Measurements from ENCODE around the gene CLEC2D. TPM values are rescaled to one million over a fixed set of nuclear protein-coding genes. Genes with fewer than 3 reads are reported as not detected.
"Not testable (repeated sequence)": the region's sequence is repeated elsewhere in the genome, so short reads cannot be mapped to it uniquely, and the experiment has no call there.

CLEC2D gene, protein sequence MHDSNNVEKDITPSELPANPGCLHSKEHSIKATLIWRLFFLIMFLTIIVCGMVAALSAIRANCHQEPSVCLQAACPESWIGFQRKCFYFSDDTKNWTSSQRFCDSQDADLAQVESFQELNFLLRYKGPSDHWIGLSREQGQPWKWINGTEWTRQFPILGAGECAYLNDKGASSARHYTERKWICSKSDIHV
- total RNA-seq (2014; rRNA removed; shearing (Covaris generic)): 0.34 and 0.39 TPM in 2 replicates

GRCh38 chr12:9669534-9669933 lies at the start of gene CLEC2D:
TSS of gene CLEC2D (plus strand) at chr12:9669713. CDS start at chr12:9669735, 22 bp downstream.
- DNase-seq (ENCODE audit: low read depth): no peak

GRCh38 chr12:9625019-9625418 lies 44.5 kb upstream of the CLEC2D start:
- no peak for DNase-seq (ENCODE audit: low read depth)

GRCh38 chr12:9626291-9626690 lies 43.2 kb upstream of the CLEC2D start:
- DNase-seq (ENCODE audit: low read depth): no peak

GRCh38 chr12:9626821-9627220 lies 42.7 kb upstream of the CLEC2D start:
- DNase-seq (ENCODE audit: low read depth): no peak

DNA sequence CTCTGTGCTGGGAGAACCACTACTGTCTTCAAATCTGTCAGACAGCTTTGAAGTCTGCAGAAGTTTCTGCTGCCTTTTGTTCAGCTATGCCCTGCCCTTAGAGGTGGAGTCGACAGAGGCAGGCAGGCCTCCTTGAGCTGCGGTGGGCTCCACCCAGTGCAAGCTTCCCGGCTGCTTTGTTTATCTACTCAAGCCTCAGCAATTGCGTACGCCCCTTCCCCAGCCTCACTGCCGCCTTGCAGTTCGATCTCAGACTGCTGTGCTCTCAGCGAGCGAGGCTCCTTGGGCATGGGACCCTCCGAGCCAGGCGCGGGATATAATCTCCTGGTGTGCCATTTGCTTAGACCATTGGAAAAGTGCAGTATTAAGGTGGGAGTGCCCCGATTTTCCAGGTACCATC lies 36.7 kb upstream of the CLEC2D start:
- DNase-seq (ENCODE audit: low read depth): no peak

- peak; percentile 5 for DNase-seq (ENCODE audit: low read depth)
These were observed 35.2 kb upstream of the CLEC2D start for GRCh38 chr12:9634177-9634803.

DNA sequence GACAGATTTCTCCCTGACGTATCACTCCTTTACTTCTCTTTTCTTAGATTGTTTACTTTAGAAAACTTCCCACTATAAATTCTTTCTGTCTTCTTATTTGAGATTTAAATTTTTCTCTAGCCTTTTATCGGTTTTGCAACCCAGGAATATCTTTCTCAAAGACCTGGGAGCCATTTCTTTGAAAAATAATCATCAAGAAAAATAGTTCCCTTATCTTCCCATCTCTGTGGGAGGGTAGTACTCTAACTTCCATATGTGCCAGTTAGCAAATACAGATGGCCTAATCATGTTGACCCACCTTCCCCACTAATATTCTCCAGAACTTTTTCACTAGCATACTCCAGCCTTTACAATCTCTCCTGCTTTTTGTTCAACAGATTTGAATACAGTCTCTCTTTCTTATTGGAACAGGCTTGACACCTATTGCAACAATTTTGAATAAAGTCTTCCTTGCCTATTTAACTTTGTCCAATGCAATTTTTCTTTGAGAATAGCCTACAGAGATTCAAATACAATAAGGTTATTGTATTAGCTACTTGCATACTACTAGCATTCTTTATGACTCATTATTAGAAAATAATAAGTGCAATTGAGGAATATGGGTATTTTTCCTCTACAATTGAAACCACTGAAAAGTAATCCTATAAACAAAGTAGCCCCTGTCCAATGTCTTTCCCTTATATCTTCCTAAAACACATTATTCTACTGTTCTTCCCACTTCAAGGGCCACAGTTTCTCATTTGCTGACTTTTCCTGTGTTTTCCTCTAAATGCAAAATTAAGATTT lies 34.4 kb upstream of the CLEC2D start:
- DNase-seq (ENCODE audit: low read depth): no peak

DNA sequence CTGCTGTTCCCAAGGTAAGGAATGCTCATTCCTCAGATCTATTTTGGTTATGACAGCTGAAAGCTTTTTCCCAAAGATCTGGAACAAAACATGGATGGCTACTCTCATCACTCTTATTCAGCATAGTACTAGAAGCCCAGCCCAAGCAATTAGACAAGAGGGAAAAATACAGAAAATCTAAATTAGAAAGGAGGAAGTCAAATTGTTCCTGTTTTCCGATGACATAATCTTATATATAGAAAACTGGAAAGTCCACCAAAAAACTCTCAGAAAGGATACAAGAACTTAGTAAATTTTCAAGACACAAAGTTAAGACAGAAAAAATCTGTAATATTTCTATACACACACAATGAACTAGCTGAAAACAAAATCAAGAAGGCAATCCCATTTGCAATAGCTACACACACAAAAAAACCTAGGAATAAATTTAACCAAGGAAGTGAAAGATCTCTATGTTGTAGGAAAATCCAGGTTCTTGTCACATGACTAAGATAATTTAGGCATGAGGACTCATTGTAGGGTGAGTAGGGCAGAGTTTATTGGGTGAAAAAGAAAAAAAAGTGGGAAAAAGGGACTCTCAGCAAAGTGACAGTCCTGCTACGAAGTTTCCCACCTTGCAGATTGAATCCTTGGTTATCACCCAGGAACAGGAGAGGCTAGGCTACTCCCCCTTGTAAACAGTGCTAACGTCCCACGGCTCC lies 33.2 kb upstream of the CLEC2D start:
- no peak for DNase-seq (ENCODE audit: low read depth)

- DNase-seq (ENCODE audit: low read depth): no peak
These were observed 32.7 kb upstream of the CLEC2D start for GRCh38 chr12:9636851-9637206.

DNA sequence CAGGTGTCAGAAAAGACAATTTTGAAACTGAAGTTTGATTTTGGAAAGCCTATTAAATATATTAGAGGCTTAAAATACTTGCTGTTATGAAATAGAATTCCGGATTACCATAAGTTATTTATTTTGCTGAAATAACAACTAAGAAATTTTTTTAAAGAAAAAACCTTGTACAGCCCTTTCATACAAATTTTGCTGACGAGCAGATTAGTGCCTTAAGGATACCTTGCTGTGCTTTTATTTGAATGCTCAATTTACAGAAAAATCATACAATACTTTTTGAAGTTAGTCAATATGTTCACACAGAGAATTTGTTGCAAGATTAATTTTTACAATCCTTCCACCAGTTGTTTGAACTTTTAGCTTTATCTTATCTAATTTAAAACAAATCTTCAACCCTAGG lies 29.5 kb upstream of the CLEC2D start:
- no peak for DNase-seq (ENCODE audit: low read depth)

- DNase-seq (ENCODE audit: low read depth): no peak
These were observed 26.8 kb upstream of the CLEC2D start for GRCh38 chr12:9642606-9643265.

DNA sequence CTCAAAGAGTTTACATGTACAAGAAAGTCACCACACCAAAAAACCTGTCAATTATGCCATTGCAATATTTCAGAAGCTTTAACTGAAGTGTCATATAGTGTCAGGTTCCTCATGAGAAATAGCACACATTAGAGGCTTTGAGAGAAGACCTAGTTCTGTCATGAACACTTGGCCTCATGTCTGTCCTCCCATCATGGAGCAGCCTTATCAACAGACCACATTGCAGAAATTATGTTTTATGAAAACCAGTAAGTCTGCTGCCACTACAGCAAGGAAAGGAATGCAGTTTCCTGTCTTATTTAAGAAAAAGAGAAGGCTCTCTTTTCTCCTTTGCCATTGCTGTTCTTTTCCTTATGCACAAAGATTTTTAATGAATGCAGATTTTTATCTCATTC lies 26.2 kb upstream of the CLEC2D start:
- DNase-seq (ENCODE audit: low read depth): no peak

DNA sequence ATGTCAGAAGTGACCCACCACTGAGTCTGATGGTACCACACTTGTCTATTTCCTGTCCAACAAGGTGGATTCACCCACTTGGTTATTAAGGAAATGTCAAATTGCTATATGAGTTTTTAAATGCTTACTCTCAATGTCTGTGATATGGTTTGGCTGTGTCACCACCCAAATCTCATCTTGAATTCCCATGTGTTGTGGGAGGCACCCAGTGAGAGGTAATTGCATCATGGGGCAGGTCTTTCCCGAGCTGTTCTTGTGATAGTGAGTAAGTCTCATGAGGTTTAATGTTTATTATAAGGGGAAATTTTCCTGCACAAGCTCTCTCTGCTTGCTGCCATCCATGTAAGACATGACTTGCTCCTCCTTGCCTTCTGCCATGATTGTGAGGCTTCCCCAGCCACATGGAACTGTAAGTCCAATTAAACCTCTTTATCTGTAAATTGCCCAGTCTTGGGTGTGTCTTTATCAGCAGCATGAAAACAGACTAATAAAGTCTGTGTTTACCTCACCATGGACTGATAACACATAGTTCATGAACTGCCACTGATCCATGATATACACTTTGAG lies 24.4 kb upstream of the CLEC2D start:
- not testable (repeated sequence) for DNase-seq (ENCODE audit: low read depth)

DNA sequence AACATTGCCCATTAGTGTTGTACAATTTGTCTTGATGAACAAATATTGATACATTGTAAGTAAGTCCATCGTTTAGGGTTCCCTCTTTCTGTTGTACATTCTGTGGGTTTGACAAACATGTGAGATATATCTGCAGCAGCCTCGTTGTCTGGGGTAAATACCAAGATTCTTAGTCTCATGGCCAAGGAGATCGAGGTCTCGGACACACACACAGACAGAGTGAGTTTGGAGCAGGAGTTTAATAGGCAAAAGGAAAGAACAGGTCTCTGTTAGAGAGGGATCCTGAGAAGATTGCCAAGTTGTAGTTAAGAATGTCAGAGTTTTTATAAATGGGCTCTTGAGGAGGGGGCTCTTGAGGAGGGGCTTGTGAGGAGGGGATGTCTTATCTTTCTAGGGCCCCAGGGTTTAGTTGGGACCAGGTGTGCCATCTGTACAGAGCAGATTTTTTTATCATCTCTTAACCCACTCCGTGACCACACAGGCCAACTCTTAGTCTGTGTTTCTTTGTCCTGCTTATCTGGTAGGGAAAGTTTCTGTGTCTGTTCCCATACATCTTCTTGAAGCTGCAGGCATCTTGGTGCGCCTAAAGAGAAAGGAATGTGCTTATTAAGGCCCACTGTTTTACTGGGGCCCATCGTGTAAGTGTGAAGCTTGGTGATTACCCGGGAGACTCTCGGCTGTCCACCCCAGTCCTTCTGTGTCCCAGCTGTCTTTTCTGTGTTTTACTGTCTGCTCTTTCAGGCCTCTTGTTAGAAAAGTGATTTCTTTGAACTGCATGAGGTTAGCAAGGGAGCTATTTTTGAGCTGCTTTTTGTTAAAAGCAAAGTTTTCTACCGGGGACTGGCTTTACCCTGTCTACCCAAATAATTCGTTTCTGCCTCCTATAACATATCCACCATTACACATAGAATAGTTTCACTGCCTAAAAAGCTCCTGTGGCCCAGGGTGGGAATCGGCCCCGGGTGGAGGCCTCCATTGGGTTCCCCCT lies 22.4 kb upstream of the CLEC2D start:
- peak; percentile 17 for DNase-seq (ENCODE audit: low read depth)

GRCh38 chr12:9647825-9648700 lies 21.4 kb upstream of the CLEC2D start:
- peak; percentile 71 for DNase-seq (ENCODE audit: low read depth)

GRCh38 chr12:9648701-9649531 lies 20.6 kb upstream of the CLEC2D start:
- no peak for DNase-seq (ENCODE audit: low read depth)

DNA sequence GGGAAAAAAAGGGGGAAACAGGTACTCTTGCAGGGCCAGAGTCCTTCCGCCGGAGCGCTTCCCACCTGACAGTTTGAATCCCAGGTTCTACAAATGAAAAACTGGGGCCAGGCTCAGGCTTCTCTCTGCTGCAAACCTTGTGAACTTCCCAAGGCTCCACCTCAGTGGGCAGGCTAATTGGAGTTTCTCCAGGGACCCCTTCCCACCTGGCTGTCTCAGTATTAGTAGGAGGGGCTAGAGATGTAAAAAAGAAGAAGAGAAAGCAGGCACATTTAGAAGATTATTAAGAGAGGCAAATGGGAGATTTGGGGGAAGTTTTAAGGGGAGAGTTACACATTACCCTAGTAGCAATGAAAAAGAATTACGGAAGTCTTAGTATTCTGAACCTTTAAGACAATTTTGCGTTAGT lies 20.0 kb upstream of the CLEC2D start:
- DNase-seq (ENCODE audit: low read depth): no peak

DNA sequence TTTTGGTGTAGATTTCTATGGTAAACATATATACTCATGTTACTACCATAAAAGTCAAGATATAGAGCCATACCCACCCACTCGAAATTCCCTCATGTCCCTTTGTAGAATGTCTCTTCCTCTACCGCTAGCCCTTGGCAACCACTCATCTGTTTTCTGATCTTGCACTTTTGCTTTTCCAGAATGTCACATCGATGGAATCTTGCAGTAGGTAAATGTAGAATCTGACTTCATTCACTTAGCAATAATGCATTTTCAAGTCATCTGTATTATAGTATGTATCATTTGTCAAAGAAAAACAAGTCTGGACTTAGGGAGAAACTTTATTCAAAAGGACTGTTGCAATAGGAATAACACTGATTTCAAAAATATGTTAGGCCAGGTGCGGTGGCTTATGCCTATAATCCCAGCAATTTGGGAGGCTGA lies 19.3 kb upstream of the CLEC2D start:
- DNase-seq (ENCODE audit: low read depth): no peak
